Epithelial cell of esophagus (primary cell): ENCODE measurements around the gene SNCB.

ENCODE experiments used
- DNase-seq: peaks from one replicate; pipeline ENCODE4 v3.0.0; 2010; ENCODE audit warnings: low read depth
- H3K4me3 ChIP-seq: 2 replicates; pipeline ENCODE4 v1.5.1; 2011; ENCODE audit warnings: mild to moderate bottlenecking, low read length, control low read depth
- CTCF ChIP-seq: IDR thresholded peaks from 2 replicates; pipeline ENCODE4 v1.5.1; 2011; ENCODE audit warnings: low read depth, mild to moderate bottlenecking, low read length, control low read depth, inconsistent platforms; ENCODE audit not compliant: insufficient read depth; ENCODE audit errors: missing control alignments

The SNCB gene

GRCh38 chr5:176675676-176676360 lies 45.5 kb upstream of the SNCB start:
- H3K4me3 ChIP-seq = no peak overlapping the region
- peak; percentile 66 for TF ChIP-seq CTCF
- peak; percentile 45 for DNase-seq

DNA sequence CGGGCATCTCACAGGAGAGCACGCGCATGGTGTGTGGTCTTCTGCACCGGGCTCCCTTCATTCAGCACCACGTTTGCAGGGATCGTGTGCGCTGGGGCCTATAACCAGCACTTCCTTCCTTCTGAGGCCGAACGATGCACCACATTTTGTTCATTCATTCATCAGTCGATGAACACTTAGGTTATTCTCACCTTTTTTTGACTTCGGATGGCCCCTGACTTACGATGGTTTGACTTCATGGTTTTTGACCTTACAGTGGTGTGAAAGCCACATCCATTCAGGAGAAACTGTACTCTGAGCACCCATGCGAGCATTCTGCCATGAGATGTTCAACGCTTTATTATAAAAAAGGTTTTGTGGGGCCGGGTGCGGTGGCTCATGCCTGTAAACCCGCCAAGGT lies 44.5 kb upstream of the SNCB start:
- no peak overlapping the region for H3K4me3 ChIP-seq
- no peak for DNase-seq
- TF ChIP-seq CTCF = no peak

DNA sequence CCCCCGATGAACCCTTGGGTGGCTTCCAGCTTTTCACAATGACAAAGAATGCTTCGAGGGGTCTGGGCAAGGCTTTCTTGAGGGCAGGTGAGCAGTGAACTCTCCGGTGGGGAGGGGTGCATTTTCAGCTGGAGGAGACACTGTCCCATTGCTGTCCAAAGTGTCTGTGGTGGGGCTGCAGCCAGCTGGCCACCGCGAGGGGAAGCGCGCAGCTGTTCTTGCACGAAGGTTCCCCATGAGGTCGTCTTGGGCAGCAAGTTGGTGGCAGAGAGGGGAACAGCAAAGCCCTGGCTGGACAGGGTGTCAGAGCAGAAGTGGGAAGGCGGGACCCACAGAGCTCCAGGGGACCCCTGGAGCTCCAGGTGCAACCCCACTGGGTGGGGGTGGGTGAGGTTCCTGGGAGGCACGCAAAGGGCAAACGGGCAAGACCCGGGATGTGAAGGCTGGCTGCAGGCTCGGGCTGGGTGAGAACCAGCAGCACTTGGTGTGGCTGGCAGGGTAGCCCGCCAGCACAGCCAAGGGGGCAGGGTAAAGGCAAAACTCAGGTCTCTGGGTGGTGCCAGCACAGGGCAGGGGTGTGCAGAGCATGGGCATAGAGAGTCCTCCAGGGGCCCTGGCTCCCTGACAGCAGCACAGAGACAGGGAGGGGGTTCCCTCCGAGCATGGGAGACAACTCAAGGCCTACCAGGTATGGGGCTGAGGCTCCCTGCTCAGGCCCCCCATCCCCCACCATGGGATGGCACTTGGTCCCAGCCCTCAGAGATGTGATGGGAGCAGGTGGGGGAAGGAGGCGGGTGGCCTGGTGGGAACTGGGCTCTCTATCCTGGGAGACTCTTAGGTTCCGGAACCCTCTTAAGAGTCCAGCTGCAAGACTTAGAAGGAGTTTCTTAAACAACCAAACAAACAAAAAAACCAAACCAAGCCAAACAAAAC lies 43.6 kb upstream of the SNCB start:
- H3K4me3 ChIP-seq = no peak overlapping the region
- TF ChIP-seq CTCF = no peak
- no peak for DNase-seq

DNA sequence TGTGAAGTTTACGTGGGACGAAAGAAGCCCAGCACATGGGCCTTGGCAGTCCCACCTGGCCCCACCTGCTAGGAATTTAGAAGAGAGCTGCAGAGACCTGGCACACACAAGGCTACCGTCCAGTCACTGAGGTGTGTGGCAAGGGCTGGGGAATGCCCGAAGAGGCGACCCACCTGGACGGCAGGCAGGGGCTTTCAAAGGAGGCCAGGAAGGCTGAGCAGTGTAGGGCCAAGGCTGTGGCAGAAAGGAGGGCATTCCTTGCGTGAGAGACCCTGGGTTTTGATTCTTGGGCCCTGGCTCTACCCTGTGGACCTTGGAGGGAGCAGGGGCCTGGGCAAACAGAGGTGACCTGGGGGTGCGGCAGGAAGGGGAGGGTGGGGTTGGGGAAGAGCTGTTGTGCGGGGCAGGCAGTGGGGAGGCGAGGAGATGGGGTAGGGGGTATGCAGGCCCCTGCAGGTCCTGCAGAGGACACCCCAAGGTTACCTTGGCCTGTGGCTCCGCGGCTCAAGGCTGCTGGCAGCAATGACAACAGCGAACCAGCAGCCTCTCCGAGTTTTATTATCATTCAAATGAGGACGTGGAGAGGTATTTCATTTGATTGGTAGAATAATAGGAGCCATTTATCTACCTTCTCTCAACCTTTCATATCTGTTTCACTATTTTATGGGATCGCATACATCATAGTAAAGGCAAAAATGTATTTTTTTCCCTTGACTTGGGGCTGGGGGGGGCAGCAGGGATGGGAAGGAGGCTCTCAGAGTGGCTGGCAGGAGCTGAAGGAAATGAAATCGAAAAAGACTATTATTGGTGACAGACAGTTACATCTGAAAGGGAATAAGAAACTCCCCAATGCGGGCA lies 41.8 kb upstream of the SNCB start:
- TF ChIP-seq CTCF = no peak
- no peak overlapping the region for H3K4me3 ChIP-seq
- DNase-seq = no peak

GRCh38 chr5:176671399-176671798 lies 41.1 kb upstream of the SNCB start:
- no peak for DNase-seq
- no peak for TF ChIP-seq CTCF
- H3K4me3 ChIP-seq = no peak overlapping the region

GRCh38 chr5:176670449-176670848 lies 40.1 kb upstream of the SNCB start:
- no peak for DNase-seq
- no peak overlapping the region for H3K4me3 ChIP-seq
- TF ChIP-seq CTCF = no peak
